Adrenal gland (tissue), 12 donors: ENCODE results near the gene VCX3B. TPM values are rescaled to one million over a fixed set of nuclear protein-coding genes. Genes with fewer than 3 reads are reported as not detected.

Source experiments
- DNase-seq, 7 donors: peaks; one replicate each; pipeline ENCODE4 v3.0.0-alpha.2; 2019 to 2020
- H3K27ac ChIP-seq, 5 donors: fragments of 200-600 bp; sonication (generic) in 4 of 5; 1 replicate in 3 of 5; 2 replicates in 2 of 5; pipeline versions ENCODE4 v1.5.1 to v1.8.0; 2016 to 2020; ENCODE audit warnings: mild to moderate bottlenecking in 1 of 5
- H3K27me3 ChIP-seq: fragments of 200-600 bp; 2 replicates; pipeline ENCODE4 v1.8.0; 2021
- H3K36me3 ChIP-seq, 2 donors: fragments of 200-600 bp; replicated peaks in 1 of 2; 1 replicate in 1 of 2; 2 replicates in 1 of 2; pipeline versions ENCODE4 v1.5.1 to v1.8.0; 2018 to 2022
- H3K4me1 ChIP-seq, 2 donors: fragments of 200-600 bp; replicated peaks in 1 of 2; 1 replicate in 1 of 2; 2 replicates in 1 of 2; pipeline versions ENCODE4 v1.5.1 to v1.8.0; 2018 to 2021
- H3K4me3 ChIP-seq, 4 donors: fragments of 200-600 bp; sonication (generic) in 3 of 4; one replicate each; pipeline ENCODE4 v1.5.1; 2016 to 2018
- H3K9me3 ChIP-seq, 3 donors: fragments of 200-600 bp; sonication (generic) in 1 of 3; replicated peaks in 1 of 3; 1 replicate in 2 of 3; 2 replicates in 1 of 3; pipeline versions ENCODE4 v1.5.1 to v1.8.0; 2016 to 2021
- CTCF ChIP-seq, 6 experiments: fragments of 450-650 bp in 4 of 6; fragments of 200-600 bp in 2 of 6; sonication (generic) in 1 of 6; IDR thresholded peaks; 1 replicate in 5 of 6; 2 replicates in 1 of 6; pipeline versions ENCODE4 v1.5.1 to v1.8.0; 2016 to 2021; ENCODE audit warnings: antibody characterized with exemption in 6 of 6, mild to moderate bottlenecking in 2 of 6, moderate library complexity in 1 of 6
- POLR2A ChIP-seq, 2 donors: fragments of 450-650 bp; IDR thresholded peaks; one replicate each; pipeline ENCODE4 v1.6.1; 2017; ENCODE audit warnings: antibody characterized with exemption in 2 of 2, mild to moderate bottlenecking in 2 of 2, moderate library complexity in 1 of 2
- WGBS, 4 donors: extraction: QIAGEN DNeasy Blood & Tissue Kit in 2 of 4; methylation state at CpG; one replicate each; pipeline versions ENCODE4 v1.1.5 to v1.1.7; 2013 to 2017; 5-methylcytosine and 5-hydroxymethylcytosine counted together
- intact Hi-C, 2 donors: fragments of 100-400 bp; cut with DNase I; formaldehyde crosslinking; loops; one replicate each; pipeline versions ENCODE4 v1.14.1 to v1.15.0; 2022 to 2023
- polyA plus RNA-seq, 3 donors: library from polyadenylated mRNA; stranded (reverse); fragments of 200-250 nt in 2 of 3; fragments of 350-450 nt in 1 of 3; fragmentation: Illumina TruSeq in 1 of 3; extraction: RNeasy Lipid Tissue Mini Kit (QIAGEN cat#74804) in 1 of 3; gene quantifications; one replicate each; pipeline ENCODE4 v1.2.3, GENCODE V29; 2013 to 2014
- total RNA-seq, 9 donors: library from RNA; depleted of rRNA in 4 of 9; stranded (reverse); fragments of >200 nt in 4 of 9; fragments of 120-200 nt in 1 of 9; fragmentation: NEBNext Ultra II Directional in 1 of 9; extraction: Animal tissue kit (Norgen Biotek cat#: 25700) in 1 of 9; gene quantifications; one replicate each; pipeline versions ENCODE4 v1.1.0 to v1.2.4, GENCODE V29; 2013 to 2023
- donor health status: healthy with polysubstance abuse.
- donor health status: Bipolar disorder and iron deficiency.
- donor health status: DM: yes; HTN: yes; CAD: no.
- donor health status: DM: no; HTN: no; CAD: no.
- donor health status: DM: no; HTN: no; CAD: no.
- donor health status: DM: yes; HTN: yes; CAD: no.

Gene VCX3B
- total and polyA plus RNA-seq, 12 donors = 1.0 to 1.1 TPM; not detected in 10

- H3K36me3 ChIP-seq = no peaks in the 10 kb centered on the region
- WGBS, 4 donors = 62 to 67% (median 65%) methylated on average over 6 of the region's 6 CpGs
- no peak for DNase-seq
- intact Hi-C loops = no loop called here
- H3K9me3 ChIP-seq = no peaks in the 10 kb centered on the region
- H3K27ac ChIP-seq = no peak overlapping the region
- TF ChIP-seq POLR2A (IDR thresholded peaks at IDR 0.05) (no peak), CTCF (IDR thresholded peaks at IDR 0.05) (no peak)
- no peaks in the 10 kb centered on the region for H3K4me1 ChIP-seq
- peaks cover 2% of the 10 kb centered on the region for H3K27me3 ChIP-seq
- H3K4me3 ChIP-seq = no peak overlapping the region
These were observed 39.8 kb downstream of the VCX3B start for GRCh38 chrX:8504451-8504850.
